CD14-positive monocyte (primary cell): ENCODE measurements around the gene WDSUB1. TPM values are rescaled to one million over a fixed set of nuclear protein-coding genes. Genes with fewer than 3 reads are reported as not detected.

Experiments
- DNase-seq, 3 donors: peaks; one replicate each; pipeline ENCODE4 v3.0.0-alpha.2; 2011 to 2022
- H2AFZ ChIP-seq: 2 replicates; pipeline ENCODE4 v1.6.0; 2012; ENCODE audit warnings: mild to moderate bottlenecking, low read depth, low read length, inconsistent platforms; ENCODE audit not compliant: insufficient read depth, poor library complexity, severe bottlenecking
- H3K27ac ChIP-seq, 2 donors: 1 replicate in 1 of 2; 2 replicates in 1 of 2; pipeline ENCODE4 v1.5.1; 2012 to 2013; ENCODE audit warnings: low read length in 2 of 2, control low read depth in 1 of 2, inconsistent platforms in 1 of 2, low read depth in 1 of 2, mild to moderate bottlenecking in 1 of 2
- H3K27me3 ChIP-seq, 2 donors: one replicate each; pipeline versions ENCODE4 v1.6.0 to v1.6.1; 2011 to 2013; ENCODE audit warnings: low read length in 2 of 2; ENCODE audit not compliant: control insufficient read depth in 2 of 2, insufficient read depth in 2 of 2
- H3K36me3 ChIP-seq, 2 donors: replicated peaks in 1 of 2; 1 replicate in 1 of 2; 2 replicates in 1 of 2; pipeline versions ENCODE4 v1.5.1 to v1.6.1; 2012 to 2013; ENCODE audit warnings: low read length in 2 of 2, control low read depth in 1 of 2, inconsistent platforms in 1 of 2, mild to moderate bottlenecking in 1 of 2; ENCODE audit not compliant: insufficient read depth in 2 of 2, control insufficient read depth in 1 of 2
- H3K4me1 ChIP-seq, 2 donors: 1 replicate in 1 of 2; 2 replicates in 1 of 2; pipeline versions ENCODE4 v1.5.1 to v1.6.1; 2012 to 2013; ENCODE audit warnings: low read length in 2 of 2, control low read depth in 1 of 2, inconsistent platforms in 1 of 2, mild to moderate bottlenecking in 1 of 2, moderate library complexity in 1 of 2; ENCODE audit not compliant: insufficient read depth in 2 of 2, control insufficient read depth in 1 of 2
- H3K4me2 ChIP-seq: replicated peaks from 2 replicates; pipeline ENCODE3; 2012; ENCODE audit warnings: low read length, moderate library complexity, mild to moderate bottlenecking; ENCODE audit not compliant: poor library complexity, severe bottlenecking; ENCODE audit errors: extremely low read depth
- H3K4me3 ChIP-seq, 3 experiments: fragments of 200-600 bp in 1 of 3; sonication (generic) in 1 of 3; replicated peaks in 1 of 3; 1 replicate in 2 of 3; 2 replicates in 1 of 3; pipeline ENCODE4 v1.5.1; 2011 to 2013; ENCODE audit warnings: low read length in 3 of 3, mild to moderate bottlenecking in 3 of 3, control low read depth in 2 of 3, low read depth in 2 of 3, inconsistent platforms in 1 of 3, moderate library complexity in 1 of 3
- H3K79me2 ChIP-seq: 2 replicates; pipeline ENCODE4 v1.6.0; 2012; ENCODE audit warnings: mild to moderate bottlenecking, control low read depth, inconsistent platforms, low read length, moderate library complexity; ENCODE audit not compliant: insufficient read depth
- H3K9ac ChIP-seq: 2 replicates; pipeline ENCODE4 v1.6.0; 2017; ENCODE audit warnings: low read length, mild to moderate bottlenecking; ENCODE audit not compliant: insufficient read depth, poor library complexity, severe bottlenecking
- H3K9me3 ChIP-seq, 2 donors: replicated peaks in 1 of 2; 1 replicate in 1 of 2; 2 replicates in 1 of 2; pipeline versions ENCODE4 v1.5.1 to v1.6.1; 2012 to 2013; ENCODE audit warnings: low read length in 2 of 2, control low read depth in 1 of 2; ENCODE audit not compliant: control insufficient read depth in 1 of 2, insufficient read depth in 1 of 2
- H4K20me1 ChIP-seq: 2 replicates; pipeline ENCODE4 v1.6.0; 2012; ENCODE audit warnings: mild to moderate bottlenecking, low read length, control low read depth, moderate library complexity; ENCODE audit not compliant: insufficient read depth
- H3K27ac Mint-ChIP-seq, 7 donors: one replicate each; pipeline ENCODE4 v1.8.0; 2020; ENCODE audit warnings: mild to moderate bottlenecking in 7 of 7, mixed read lengths in 7 of 7, moderate library complexity in 6 of 7, inconsistent platforms in 2 of 7
- H3K27me3 Mint-ChIP-seq, 3 donors: one replicate each; pipeline ENCODE4 v1.8.0; 2021 to 2022; ENCODE audit warnings: low read depth in 3 of 3, mild to moderate bottlenecking in 3 of 3, mixed read lengths in 3 of 3, moderate library complexity in 3 of 3, inconsistent platforms in 1 of 3
- H3K36me3 Mint-ChIP-seq, 2 donors: one replicate each; pipeline ENCODE4 v1.8.0; 2020; ENCODE audit warnings: mixed read lengths in 2 of 2, inconsistent platforms in 1 of 2, mild to moderate bottlenecking in 1 of 2
- H3K4me1 Mint-ChIP-seq: one replicate; pipeline ENCODE4 v1.8.0; 2020; ENCODE audit warnings: mild to moderate bottlenecking, mixed read lengths
- H3K4me3 Mint-ChIP-seq, 2 donors: one replicate each; pipeline ENCODE4 v1.8.0; 2020; ENCODE audit warnings: mild to moderate bottlenecking in 2 of 2, mixed read lengths in 2 of 2, moderate library complexity in 1 of 2
- H3K9me3 Mint-ChIP-seq, 7 donors: one replicate each; pipeline ENCODE4 v1.8.0; 2020 to 2022; ENCODE audit warnings: mixed read lengths in 7 of 7, mild to moderate bottlenecking in 6 of 7, moderate library complexity in 6 of 7, inconsistent platforms in 2 of 7
- CTCF ChIP-seq: fragments of 200-600 bp; IDR thresholded peaks from one replicate; pipeline ENCODE4 v1.8.0; 2022; ENCODE audit warnings: antibody characterized with exemption, mild to moderate bottlenecking
- WGBS: methylation state at CpG from one replicate; pipeline ENCODE4 v1.1.5; 2013; ENCODE audit warnings: missing lambda C conversion rate; ENCODE audit not compliant: insufficient coverage; 5-methylcytosine and 5-hydroxymethylcytosine counted together
- intact Hi-C, 2 donors: fragments of 100-400 bp; cut with micrococcal nuclease; formaldehyde crosslinking; loops; one replicate each; pipeline versions ENCODE4 v1.15.0 to v1.15.1; 2023
- polyA plus RNA-seq, 3 donors: library from polyadenylated mRNA; depleted of rRNA in 1 of 3; unstranded in 2 of 3; stranded (reverse) in 1 of 3; fragments of 300-500 nt in 2 of 3; fragments of >200 nt in 1 of 3; fragmentation: Illumina TruSeq in 2 of 3; gene quantifications; 1 replicate in 2 of 3; 2 replicates in 1 of 3; pipeline ENCODE4 v1.2.3, GENCODE V29; 2012 to 2021

Gene WDSUB1
- polyA plus RNA-seq, 3 donors: 9.4 to 17.8 (median 10.1) TPM

GRCh38 chr2:159317392-159318088 is 31.0 kb upstream of the WDSUB1 start:
- WGBS: 83% methylated on average over 2 of the region's 3 CpGs
- H3K4me3 Mint-ChIP-seq: no peak overlapping the region
- intact Hi-C loops: no loop called here

GRCh38 chr2:159307942-159308341 is 21.4 kb upstream of the WDSUB1 start:
- H3K36me3 ChIP-seq: no peaks in the 10 kb centered on the region
- intact Hi-C loops: no loop called here
- H3K4me2 ChIP-seq: no peak overlapping the region
- no peak overlapping the region for H3K9ac ChIP-seq
- H4K20me1 ChIP-seq: no peaks in the 10 kb centered on the region
- H3K27me3 ChIP-seq: no peaks in the 10 kb centered on the region
- Mint-ChIP-seq H3K27ac (no peak overlapping the region), H3K27me3 (no peaks in the 10 kb centered on the region), H3K4me3 (no peak overlapping the region), H3K4me1 (no peaks in the 10 kb centered on the region), H3K9me3 (peaks cover 6 to 15% (median 12%) of the 10 kb centered on the region in 7 donors), H3K36me3 (no peaks in the 10 kb centered on the region)
- DNase-seq: no peak
- H3K9me3 ChIP-seq: peaks cover 3 to 6% of the 10 kb centered on the region in 2 donors
- no peak overlapping the region for H3K4me3 ChIP-seq
- no peak overlapping the region for H2AFZ ChIP-seq
- TF ChIP-seq CTCF: no peak
- H3K4me1 ChIP-seq: no peaks in the 10 kb centered on the region
- H3K79me2 ChIP-seq: no peaks in the 10 kb centered on the region
- H3K27ac ChIP-seq: no peak overlapping the region

More at GRCh38 chr2:159317392-159318088, 31.0 kb upstream of the WDSUB1 start:
- TF ChIP-seq CTCF: no peak
- Histone ChIP-seq H4K20me1 (no peaks in the 10 kb centered on the region), H3K4me3 (no peak overlapping the region), H3K4me2 (no peak overlapping the region), H2AFZ (no peak overlapping the region), H3K4me1 (peaks cover 0 to under 1% of the 10 kb centered on the region in 2 donors), H3K9me3 (no peaks in the 10 kb centered on the region), H3K9ac (no peak overlapping the region), H3K27me3 (no peaks in the 10 kb centered on the region), H3K27ac (no peak overlapping the region), H3K36me3 (peaks cover 18 to 58% of the 10 kb centered on the region in 2 donors), H3K79me2 (no peaks in the 10 kb centered on the region)
- peaks cover 3 to 7% (median 5%) of the 10 kb centered on the region in 7 donors for H3K9me3 Mint-ChIP-seq
- DNase-seq: no peak
- no peaks in the 10 kb centered on the region for H3K4me1 Mint-ChIP-seq
- H3K36me3 Mint-ChIP-seq: peaks cover 54 to 67% of the 10 kb centered on the region in 2 donors
- H3K27ac Mint-ChIP-seq: no peak overlapping the region
- peaks cover 0 to 3% (median 0%) of the 10 kb centered on the region in 3 donors for H3K27me3 Mint-ChIP-seq
